ENCODE results near the gene OR56B1. TPM values are rescaled to one million over a fixed set of nuclear protein-coding genes. Genes with fewer than 3 reads are reported as not detected.

Gene OR56B1
- under 1 TPM in 2 of 4 donors, not detected in 2; 0.22 to 0.75 TPM for total RNA-seq

GRCh38 chr11:5736396-5736795 is at the start of gene OR56B1:
TSS of gene OR56B1 (plus strand) at chr11:5736448. CDS start at chr11:5736517, 69 bp downstream.
- TF ChIP-seq, protein P1, sequence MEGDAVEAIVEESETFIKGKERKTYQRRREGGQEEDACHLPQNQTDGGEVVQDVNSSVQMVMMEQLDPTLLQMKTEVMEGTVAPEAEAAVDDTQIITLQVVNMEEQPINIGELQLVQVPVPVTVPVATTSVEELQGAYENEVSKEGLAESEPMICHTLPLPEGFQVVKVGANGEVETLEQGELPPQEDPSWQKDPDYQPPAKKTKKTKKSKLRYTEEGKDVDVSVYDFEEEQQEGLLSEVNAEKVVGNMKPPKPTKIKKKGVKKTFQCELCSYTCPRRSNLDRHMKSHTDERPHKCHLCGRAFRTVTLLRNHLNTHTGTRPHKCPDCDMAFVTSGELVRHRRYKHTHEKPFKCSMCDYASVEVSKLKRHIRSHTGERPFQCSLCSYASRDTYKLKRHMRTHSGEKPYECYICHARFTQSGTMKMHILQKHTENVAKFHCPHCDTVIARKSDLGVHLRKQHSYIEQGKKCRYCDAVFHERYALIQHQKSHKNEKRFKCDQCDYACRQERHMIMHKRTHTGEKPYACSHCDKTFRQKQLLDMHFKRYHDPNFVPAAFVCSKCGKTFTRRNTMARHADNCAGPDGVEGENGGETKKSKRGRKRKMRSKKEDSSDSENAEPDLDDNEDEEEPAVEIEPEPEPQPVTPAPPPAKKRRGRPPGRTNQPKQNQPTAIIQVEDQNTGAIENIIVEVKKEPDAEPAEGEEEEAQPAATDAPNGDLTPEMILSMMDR (IDR thresholded peaks at IDR 0.05; ENCODE audit: low read depth), result no peak

- TF ChIP-seq, protein P1 (IDR thresholded peaks at IDR 0.05; ENCODE audit: low read depth), result no peak
Measured at GRCh38 chr11:5688482-5688881, 47.8 kb upstream of the OR56B1 start.

DNA sequence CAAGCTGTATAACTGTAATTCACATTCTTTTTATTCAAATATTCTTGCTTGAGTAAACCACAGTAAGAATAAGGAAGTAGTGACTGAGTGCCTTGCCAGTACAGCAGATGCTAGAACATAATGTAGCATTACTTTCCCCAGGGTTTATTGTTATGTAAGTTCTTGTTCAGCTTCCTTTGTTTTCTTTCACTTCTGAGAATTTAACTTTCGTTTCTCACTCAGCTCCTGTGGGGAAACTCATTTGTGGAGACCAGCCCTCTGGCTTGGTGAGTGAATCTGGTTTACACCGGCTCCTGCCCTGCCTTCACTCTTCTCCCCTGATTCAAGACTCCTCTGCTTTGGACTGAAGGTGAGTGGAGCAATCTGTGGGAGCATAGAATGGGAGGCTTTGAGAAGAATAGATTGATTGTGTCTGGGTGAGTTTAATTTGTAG is 46.7 kb upstream of the OR56B1 start, which contains the start of gene TRIM22:
Gene TRIM22, plus strand, starts transcription at position 240 of the 433 bp plus-strand sequence. CDS start 6,443 bp downstream, outside the sequence.
- TF ChIP-seq, protein P1 (IDR thresholded peaks at IDR 0.05; ENCODE audit: low read depth), result no peak

- TF ChIP-seq, protein P1 (IDR thresholded peaks at IDR 0.05; ENCODE audit: low read depth), result no peak
Measured at GRCh38 chr11:5690216-5690615, 46.0 kb upstream of the OR56B1 start.

- TF ChIP-seq, protein P1 (IDR thresholded peaks at IDR 0.05; ENCODE audit: low read depth), result no peak
Measured at GRCh38 chr11:5690736-5691135, 45.5 kb upstream of the OR56B1 start.

DNA sequence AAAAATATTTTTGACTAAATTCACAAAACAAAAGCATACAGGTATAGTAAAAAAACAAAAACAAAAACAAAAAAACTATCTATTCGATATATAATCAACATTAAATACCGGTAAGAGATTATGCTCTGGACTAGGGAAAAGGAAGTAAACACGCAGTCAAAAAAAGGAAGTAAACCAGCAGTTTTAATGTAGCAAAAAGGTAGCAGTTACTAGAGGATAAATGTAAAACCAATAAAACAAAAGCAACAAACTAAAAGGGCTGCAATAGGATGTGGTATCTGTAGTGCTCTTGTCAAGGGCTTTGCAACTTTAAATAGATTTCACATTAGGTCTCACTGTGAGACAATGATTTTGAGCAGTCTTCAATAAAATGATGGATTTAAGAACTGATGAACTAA is 44.3 kb upstream of the OR56B1 start:
- TF ChIP-seq, protein P1 (IDR thresholded peaks at IDR 0.05; ENCODE audit: low read depth), result no peak

DNA sequence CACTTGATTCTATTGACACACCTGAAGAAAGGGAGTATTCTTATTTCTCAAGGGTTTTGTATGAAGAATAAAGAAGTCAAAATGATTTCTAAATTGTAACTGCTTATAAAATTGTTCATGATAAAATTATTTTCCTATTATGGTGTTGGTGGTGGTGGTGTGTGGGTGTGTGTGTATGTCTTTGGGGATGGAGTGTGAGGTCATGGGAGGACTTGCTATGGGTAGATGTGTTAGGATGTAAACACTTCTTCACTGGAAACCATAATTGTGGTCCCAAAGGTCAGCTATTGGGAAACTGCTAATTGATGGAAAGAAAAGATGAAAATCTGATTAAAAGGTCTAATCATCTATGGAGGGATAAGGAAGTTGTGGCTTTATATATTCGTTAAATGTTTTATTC is 41.6 kb upstream of the OR56B1 start:
- TF ChIP-seq, protein P1 (IDR thresholded peaks at IDR 0.05; ENCODE audit: low read depth), result no peak
